DMS79 treated with DMSO at 0.1 percent for 48 hours (cell line): ENCODE results near the gene CELSR3.

ENCODE experiments used
- DNase-seq: peaks from one replicate; lab custom pipeline; 2025; lab: John Stamatoyannopoulos, UW

CELSR3 gene

GRCh38 chr3:48661501-48662144, 1.1 kb downstream of the CELSR3 start:
- no peak for DNase-seq

- DNase-seq = no peak
These were observed 1.8 kb downstream of the CELSR3 start for GRCh38 chr3:48660800-48661400.

- DNase-seq = no peak
These were observed 5.8 kb downstream of the CELSR3 start for GRCh38 chr3:48656841-48657281.

DNA sequence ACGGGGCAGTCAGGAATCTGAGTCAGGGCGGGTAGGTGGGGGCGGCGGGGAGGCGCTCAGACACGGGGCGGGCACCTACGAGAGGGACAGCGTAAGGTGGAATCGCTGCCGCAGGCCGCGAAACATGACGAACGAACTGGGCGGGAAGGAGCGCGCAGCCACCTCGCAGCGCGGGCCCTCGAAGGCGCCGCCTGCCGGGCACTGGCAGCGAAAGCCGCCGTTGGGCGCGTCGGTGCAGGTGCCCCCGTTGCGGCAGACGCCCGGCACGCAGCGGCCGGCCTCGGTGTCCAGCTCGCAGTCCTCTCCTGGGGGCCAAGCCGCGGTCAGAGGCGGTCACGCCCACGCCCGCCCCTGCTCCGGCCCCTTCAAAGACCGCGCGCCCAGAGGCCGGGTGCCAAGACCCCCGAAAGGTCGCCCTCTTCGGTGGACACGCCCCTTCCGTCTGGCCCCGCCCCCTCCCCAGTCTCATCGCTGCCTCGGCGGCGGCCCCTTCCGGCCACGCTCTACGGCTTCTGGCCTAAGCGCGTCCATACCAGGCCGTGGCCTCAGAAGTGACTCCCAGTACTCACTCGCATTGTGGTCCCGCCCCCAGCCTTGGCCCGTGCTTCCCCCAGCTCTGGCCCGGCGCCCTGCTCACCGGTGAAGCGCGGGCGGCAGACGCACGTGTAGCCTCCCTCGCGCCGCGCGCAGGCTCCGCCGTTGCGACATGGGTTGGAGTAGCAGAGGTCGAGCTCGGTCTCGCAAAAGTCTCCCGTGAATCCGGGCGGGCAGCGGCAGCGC, 6.4 kb downstream of the CELSR3 start:
- DNase-seq = no peak

DNA sequence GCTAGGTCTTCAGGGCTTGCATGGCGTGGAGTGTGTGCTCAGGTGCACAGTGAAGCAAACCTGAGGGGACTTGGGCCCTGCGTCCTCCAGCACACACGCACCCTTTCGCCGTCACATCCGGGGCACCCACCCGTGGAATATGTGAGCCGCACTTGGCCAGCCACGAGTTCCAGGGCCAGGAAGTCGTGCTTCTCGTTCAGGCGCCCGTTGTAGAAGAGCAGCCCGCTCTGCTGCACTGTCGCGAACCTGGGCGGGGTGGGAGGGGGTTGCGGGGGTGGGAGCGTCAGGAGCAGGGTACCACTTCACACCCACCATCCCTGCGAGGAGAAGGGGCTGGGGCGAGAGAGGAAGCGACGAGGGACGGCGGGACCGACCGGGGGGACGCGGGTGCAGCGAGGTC, 7.1 kb downstream of the CELSR3 start:
- no peak for DNase-seq

GRCh38 chr3:48655063-48655462, 7.6 kb downstream of the CELSR3 start:
- no peak for DNase-seq

- no peak for DNase-seq
These were observed 9.6 kb downstream of the CELSR3 start for GRCh38 chr3:48652923-48653715.

DNA sequence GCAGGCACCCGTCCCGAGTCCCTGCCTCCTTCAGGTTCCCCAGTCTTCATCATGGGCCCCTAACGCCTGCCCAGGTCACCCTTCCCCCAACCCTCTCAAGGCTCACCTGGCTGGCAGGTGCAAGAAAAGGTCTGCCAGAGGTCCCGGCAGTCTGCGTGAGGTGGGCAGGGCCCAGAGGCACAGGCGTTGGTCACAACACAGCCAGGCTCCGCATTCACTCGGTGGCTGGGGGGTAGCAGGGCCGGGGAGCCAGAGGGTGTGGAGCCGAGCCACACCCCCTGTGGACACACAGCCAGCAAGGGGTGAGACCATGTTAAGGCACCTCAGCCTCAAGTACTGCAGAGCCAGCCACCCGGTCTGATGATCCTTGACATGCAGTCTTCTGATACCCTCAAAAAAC, 10.9 kb downstream of the CELSR3 start:
- no peak for DNase-seq

- no peak for DNase-seq
These were observed 12.0 kb downstream of the CELSR3 start for GRCh38 chr3:48650723-48651122.

DNA sequence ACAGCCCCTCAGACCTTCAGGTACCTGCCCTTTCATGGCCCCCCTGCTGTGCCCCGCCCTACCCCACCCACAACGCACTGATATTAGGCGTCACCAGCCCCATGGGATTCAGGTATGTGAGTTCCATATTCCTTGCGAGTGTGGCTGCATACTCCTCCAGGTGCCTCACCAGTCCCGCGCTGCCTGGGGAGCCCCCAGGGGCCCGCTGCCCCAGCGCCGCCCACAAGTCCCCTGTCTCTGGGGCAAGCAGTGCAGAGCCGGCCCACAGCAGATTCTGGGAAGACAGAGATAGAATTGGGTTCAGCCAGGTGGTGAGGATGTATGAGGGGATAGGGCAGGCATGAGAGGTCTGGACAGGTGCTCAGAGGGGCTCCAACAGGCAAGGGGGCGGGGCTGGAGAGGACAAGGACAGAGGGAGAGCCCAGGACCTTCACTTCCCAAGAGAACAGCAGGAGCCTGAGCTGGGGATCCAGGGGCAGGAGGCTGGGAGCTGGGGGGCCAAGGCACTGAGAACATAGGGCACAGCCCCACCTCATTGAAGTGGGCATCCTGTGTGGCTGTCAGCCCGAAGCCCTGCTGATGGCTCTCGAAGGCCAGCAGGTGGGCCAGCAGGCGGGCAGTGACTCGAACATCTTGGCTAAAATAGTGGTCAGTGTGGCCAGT, 14.4 kb downstream of the CELSR3 start:
- no peak for DNase-seq

GRCh38 chr3:48647714-48648113, 15.0 kb downstream of the CELSR3 start:
- no peak for DNase-seq

DNA sequence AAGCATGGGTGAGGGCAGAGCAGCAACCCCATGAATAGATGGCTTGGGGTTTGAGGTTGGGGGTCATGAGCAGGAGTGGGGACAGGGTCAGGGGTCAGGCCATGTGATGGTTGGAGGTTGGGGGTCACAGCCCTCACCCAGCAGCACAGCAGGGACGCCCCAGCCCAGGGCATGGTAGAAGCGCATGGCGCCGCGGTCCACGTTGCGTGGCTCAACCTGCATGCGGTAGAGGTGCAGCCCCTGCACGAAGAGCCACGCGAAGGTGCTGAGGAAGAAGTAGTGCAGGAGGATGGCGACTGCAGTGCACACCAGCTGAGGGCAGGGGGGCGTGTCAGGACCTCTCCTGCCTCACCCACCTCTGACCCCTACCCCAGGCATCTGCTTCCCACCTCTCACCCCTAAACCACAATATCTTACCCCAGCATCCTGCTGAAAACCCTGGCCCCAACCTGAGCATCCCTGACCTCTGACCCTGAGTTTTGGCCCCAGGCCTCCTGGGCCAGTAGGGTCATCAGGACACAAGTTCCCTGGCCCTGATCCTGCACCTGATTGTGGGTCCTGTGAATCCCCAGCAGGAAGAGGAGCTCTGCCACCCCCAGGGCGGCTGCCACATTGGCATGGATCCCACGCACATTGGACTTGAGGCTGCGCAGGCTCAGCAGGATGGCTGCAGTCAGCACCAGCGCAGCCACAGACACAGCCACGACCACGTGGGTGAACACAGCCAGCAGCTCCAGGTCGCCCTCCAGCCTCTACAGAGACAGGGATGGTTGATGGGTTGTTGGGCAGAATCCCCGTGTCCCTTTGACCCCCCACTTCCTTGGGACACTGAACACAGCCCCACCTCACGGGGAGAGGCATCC, 17.6 kb downstream of the CELSR3 start:
- DNase-seq = no peak

- no peak for DNase-seq
These were observed 20.1 kb downstream of the CELSR3 start for GRCh38 chr3:48642605-48643004.

DNA sequence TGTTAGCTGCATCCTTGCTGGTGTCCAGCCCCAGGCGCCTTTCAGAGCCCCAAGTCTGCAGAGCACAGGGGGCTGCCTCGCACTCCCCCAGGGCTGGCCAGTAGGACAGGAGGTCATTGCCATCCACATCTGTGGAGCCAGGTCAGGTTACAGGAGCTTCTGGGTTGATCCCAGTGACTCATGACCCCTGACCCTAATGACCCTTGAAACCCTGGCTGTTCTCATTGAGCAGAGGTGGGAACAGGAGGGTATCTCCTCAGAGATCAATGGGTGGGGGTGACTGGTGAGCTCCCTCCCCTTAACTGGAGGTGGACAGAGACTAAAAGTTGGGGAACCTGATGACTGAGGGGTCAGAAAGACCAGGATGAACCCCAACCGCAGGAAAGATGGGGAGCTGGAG, 21.3 kb downstream of the CELSR3 start:
- no peak for DNase-seq

GRCh38 chr3:48639944-48640606, 22.6 kb downstream of the CELSR3 start:
- DNase-seq = no peak

- no peak for DNase-seq
These were observed 25.4 kb downstream of the CELSR3 start for GRCh38 chr3:48637305-48637704.

DNA sequence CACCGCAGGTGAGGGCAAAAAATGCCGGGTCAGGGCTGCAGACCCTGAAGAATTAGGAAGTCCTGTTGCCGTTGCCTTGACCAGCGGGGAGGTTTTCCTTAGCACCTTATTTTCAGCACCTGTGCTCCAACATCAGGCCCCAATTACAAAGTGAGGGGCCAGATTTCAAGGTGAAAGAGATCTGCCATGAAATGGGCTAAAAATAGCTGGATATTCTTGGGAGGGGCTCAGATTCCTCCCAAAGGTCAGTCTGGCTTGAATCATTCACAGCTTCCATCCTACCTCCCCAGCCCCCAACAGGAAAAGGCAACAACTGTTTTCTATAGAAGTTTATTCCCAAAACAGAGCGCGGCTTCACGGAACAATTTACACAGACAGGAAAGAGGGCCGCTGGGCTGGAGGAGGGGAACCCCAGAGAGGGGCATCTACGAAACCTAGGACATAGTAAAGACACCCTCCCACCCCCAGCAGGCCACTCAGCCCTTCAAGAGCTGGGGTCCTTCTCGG, 26.5 kb downstream of the CELSR3 start:
- no peak for DNase-seq

DNA sequence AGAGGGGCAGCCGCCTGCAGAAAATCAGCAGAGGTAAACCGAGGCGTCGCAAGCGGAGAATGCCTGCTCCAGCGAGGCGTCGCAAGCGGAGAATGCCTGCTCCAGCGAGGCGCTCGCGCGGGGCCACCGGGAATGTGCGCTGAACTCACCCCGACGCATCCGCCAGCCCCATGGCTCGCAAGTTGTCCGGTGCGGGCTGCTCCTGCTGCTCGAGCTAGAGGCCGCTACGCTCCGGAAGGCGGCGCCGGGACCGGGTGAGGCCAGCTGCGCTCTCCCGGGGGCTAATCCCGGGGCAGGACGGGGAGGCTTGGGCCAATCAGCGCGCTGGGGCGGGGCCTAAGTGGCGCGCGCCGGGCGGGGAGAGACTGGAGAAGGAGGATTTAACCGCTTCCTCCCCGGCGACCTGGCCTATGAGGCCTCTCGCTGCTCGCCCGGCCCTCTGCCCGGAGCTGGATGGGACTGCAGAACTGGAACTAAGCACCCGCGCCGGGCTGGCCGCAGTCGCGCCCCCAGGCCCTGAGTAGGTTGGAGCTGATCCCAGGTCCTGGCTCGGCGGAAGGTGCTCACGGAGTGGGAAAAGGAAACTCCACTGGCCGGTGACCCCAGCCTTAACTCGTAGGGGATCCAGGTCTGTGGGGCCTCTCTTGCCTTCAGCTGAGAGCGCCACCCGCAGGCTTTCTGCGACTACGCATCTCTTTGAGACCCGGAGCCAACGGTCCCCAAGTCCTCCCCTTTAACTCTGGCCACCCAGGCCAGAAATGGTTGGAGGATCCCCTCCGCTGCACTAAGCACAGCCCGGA, 27.3 kb downstream of the CELSR3 start, which contains the start of gene SLC26A6:
TSS of gene SLC26A6 (minus strand) at position 240 of the 800 bp plus-strand sequence. CDS start at position 172, 68 bp downstream.
- peak; percentile 57 for DNase-seq

DNA sequence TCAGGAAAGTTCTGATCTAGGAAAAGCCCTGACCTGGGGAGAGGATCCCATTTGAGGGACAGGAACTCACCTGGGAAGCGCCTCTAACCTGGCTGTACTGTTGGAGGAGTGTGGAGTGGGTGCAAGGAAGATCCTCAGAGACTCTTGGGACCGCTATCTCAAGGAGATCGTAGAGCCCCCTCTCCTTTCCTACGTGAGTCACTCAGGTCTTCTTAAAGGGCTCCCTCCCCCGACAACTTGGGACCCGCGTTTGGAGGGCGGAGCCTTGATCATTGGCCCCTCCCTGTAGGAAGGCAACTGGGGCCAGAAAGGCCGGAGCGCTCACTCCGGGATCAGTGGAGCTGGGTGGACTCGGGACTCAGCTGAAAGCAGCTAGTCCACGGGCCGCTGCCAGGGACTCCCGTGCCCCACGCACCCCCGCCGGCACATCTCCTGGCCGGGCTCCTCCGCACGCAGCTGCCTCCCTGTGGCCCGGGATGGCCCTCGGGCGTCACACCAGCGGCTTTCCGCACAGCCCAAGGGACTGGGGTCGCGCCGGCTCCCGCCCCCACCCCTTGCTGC, 27.9 kb downstream of the CELSR3 start:
- DNase-seq = no peak
